AG09309 (cell line): ENCODE data around the gene ALDH6A1.

Source experiments
- DNase-seq: peaks from one replicate; pipeline ENCODE4 v3.0.0-alpha.2; 2010; ENCODE audit warnings: low read depth
- H3K4me3 ChIP-seq: 2 replicates; pipeline ENCODE4 v1.5.1; 2011; ENCODE audit warnings: mild to moderate bottlenecking, low read depth, low read length, moderate library complexity; ENCODE audit not compliant: control insufficient read depth
- TF ChIP-seq, protein P1 (sequence below): IDR thresholded peaks from 2 replicates; pipeline ENCODE4 v1.5.1; 2011; ENCODE audit warnings: mild to moderate bottlenecking, low read depth, low read length, inconsistent platforms; ENCODE audit not compliant: insufficient read depth, control insufficient read depth; ENCODE audit errors: missing control alignments

The ALDH6A1 gene

DNA sequence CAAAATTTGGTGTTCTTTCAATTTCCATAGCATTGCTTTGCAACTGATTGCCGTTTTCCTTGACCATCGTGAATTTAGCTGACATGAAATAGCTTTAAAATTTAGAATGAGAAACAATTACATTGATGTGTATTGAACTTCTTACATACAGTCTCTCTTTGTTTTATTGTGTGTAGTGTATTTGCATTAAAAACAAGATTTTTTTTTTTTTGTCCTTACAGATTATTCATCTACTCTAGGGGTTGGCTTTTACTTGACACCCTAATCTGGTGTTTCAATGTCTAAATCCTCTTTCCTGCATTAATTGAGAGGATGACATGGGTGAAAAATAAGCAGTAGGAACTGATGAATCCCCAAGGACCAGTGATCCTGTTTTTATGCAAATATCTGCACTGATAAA, 21.1 kb upstream of the ALDH6A1 start:
- H3K4me3 ChIP-seq: no peak overlapping the region
- no peak for DNase-seq
- TF ChIP-seq, protein P1, sequence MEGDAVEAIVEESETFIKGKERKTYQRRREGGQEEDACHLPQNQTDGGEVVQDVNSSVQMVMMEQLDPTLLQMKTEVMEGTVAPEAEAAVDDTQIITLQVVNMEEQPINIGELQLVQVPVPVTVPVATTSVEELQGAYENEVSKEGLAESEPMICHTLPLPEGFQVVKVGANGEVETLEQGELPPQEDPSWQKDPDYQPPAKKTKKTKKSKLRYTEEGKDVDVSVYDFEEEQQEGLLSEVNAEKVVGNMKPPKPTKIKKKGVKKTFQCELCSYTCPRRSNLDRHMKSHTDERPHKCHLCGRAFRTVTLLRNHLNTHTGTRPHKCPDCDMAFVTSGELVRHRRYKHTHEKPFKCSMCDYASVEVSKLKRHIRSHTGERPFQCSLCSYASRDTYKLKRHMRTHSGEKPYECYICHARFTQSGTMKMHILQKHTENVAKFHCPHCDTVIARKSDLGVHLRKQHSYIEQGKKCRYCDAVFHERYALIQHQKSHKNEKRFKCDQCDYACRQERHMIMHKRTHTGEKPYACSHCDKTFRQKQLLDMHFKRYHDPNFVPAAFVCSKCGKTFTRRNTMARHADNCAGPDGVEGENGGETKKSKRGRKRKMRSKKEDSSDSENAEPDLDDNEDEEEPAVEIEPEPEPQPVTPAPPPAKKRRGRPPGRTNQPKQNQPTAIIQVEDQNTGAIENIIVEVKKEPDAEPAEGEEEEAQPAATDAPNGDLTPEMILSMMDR: no peak

DNA sequence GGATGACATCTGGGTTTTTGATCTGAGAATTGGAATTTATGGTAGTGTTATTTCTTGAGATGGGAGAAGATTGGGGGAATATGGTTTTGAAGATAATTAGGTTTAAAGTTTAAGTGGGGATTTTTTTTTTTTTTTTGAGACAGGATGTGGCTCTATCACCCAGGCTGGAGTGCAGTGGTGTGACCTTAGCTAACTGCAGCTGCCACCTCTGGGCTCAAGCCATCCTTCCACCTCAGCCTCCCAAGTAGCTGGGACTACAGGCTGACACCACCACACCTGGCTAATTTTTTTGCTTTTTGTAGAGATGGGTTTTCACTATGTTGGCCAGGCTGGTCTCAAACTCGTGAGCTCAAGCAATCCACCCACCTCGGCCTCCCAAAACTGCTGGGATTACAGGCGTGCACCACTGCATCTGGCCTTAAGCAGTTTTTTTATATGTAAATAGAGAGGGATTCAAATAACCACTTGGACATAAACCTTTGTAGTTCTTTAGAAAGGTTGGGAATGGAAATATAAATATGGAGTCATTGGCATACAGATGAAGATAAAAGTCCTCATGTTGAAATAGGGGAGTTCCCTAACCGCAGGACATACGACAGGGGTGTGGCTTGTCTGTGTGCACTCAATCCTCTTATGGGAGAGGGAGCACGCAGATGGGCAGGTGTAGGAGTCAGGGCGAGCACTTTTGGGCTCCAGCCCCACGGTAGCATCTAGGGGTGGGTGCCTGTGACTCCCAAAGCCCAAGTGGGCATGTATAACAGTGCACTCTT, 5.2 kb upstream of the ALDH6A1 start:
- TF ChIP-seq, protein P1: no peak
- H3K4me3 ChIP-seq: no peak overlapping the region
- DNase-seq: no peak

DNA sequence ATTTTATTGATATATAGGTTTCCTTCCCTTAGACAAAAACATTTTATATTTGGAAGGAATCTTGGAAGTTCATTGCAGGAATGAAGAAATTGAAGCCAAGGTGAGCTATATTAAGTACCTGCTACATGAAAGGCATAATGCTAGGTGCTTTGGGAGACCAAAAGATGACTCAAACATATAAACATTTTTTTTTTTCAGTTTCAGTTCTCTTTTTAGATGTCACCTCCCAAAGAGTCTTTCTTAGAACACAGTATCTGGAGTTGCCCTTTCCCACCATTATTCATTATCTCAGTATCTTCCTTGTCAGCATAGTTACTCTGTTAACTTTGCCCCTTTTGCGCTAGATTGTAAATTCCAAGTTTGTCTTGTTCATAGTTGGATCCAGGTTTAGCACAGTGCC, 1.6 kb upstream of the ALDH6A1 start:
- TF ChIP-seq, protein P1: no peak
- peak overlapping the region; percentile 83 for H3K4me3 ChIP-seq
- no peak for DNase-seq

DNA sequence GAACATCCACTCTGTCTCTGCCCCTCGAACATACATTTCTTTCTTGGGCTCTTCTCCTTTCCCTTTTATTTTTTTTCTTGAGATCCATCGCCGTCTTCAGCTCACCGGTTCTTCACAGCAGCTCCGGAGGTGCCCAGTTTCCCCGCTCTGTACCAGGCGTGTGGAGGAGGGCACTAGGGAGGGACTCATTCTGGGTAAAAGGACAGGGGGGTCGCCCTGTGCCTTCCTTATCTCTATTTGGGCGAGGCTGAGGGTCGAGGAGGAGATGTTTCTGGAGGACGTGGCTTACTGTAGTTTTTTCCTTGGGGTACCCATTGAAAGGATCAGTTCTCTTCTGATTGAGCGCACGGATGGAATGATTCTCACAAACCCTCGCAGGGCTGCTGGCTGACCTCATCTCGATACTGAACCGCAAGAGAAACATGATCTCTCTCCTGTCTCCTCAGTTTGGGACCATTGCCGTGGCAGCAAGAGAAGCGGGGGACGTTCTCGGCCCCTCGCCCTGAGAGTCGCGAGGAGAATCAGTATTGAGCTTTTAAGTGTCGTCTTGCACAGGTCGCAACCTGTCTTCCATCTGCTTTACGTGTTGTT, 889 bp upstream of the ALDH6A1 start:
- DNase-seq: no peak
- peak overlapping the region; percentile 83 for H3K4me3 ChIP-seq
- TF ChIP-seq, protein P1: no peak

DNA sequence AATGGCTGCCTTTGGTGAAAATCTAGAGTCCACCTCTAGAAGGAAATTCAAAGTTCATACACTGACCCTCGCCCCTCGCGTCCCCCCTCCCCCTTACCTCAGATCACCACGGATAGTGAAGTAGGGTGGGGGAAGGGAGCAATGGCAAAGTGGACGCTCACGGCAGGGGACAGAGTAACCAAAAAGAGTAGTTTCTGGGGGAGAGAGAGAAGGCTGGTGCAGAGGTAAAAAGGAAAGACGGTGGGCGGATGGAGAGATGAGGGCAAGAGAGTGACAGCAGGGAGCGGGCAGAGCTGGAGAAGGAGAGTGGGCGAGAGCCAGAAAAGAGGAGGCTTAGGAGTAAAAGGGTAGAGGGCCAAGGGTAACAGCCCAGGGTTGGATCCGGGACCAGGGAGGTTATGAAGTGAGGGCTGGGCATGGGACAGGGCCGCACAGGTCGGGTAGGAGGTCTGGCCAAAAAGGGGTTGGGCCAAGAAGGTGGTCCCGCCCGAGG, 423 bp downstream of the ALDH6A1 start:
- TF ChIP-seq, protein P1: no peak
- DNase-seq: no peak
- H3K4me3 ChIP-seq: peak overlapping the region; percentile 69

DNA sequence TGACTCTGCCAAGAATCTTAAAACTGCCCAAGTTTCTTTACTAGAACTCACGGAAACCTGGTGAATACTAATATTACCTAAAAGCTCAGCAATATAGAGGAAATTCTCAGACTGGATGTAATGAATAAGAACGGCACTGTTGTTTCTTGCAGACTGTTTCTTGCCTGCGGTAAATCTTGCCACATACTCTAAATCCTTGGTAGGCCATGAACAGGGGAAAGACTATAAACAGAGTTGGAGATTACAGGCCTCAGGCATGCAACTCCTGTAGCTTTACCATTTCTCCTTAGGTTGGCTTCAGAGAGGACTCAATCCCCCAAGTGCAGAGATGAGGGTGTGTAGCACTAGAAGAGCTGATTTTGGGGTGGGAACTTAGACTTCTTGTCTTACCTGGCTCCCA, 1.1 kb downstream of the ALDH6A1 start:
- DNase-seq: no peak
- TF ChIP-seq, protein P1: no peak
- H3K4me3 ChIP-seq: peak overlapping the region; percentile 69; the same call in 1 of the 2 replicates

DNA sequence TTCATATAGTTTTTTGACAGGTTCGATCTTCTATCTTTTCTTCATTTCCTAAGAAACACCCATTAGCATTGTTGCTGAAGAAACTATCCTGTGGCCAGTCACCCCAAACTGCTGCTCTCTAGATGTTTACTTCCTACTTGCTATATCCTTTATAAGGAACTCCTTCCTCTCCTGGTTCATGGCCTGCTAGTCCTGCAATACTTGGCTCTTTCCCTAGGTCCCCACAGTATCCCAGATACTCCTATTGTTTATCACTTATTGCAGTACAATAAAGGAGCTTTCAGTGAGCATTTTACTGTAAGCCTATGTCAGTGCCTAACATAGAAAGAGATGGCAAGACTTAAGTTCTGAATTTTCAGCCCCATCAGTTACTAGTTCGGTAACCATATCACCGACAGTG, 2.8 kb downstream of the ALDH6A1 start:
- TF ChIP-seq, protein P1: no peak
- DNase-seq: no peak
- no peak overlapping the region for H3K4me3 ChIP-seq
